ENCODE results near the gene MRS2. TPM values are rescaled to one million over a fixed set of nuclear protein-coding genes. Genes with fewer than 3 reads are reported as not detected.

Gene MRS2
- total and polyA plus RNA-seq, 2 donors (not counting 3 experiments of a cell fraction or from before 2014, with no cell fraction given), result 12.1 to 21.1 TPM

GRCh38 chr6:24391208-24391607 is 11.5 kb upstream of the MRS2 start:
- no peaks in the 10 kb centered on the region for H3K9me3 ChIP-seq (replicated peaks; ENCODE audit: control insufficient read depth, insufficient read depth, low read length)
- no peaks in the 10 kb centered on the region for H4K20me1 ChIP-seq (replicated peaks; ENCODE audit: control insufficient read depth, extremely low read depth, insufficient read depth, low read length)
- no peak for DNase-seq (ENCODE audit: low read depth, low spot score)
- H3K27me3 ChIP-seq (ENCODE audit: control insufficient read depth in 2 of 2, insufficient read depth in 2 of 2, low read length in 2 of 2), result no peaks in the 10 kb centered on the region
- ChIA-PET CTCF (interaction anchor here (2.3 kb wide), 1 partner anchor 108 kb away, joined by 7 read pairs; no protein-coding TSS in a partner anchor), POLR2A (no interaction called here)
- H2AFZ ChIP-seq (ENCODE audit: low read depth, low read length), result no peak overlapping the region
- H3K4me1 ChIP-seq (ENCODE audit: control insufficient read depth, extremely low read depth, insufficient read depth, low read length), result no peaks in the 10 kb centered on the region
- no peak overlapping the region for H3K4me3 ChIP-seq (replicated peaks in 1 of 3; ENCODE audit: insufficient read depth in 1 of 3, low read depth in 1 of 3, low read length in 3 of 3)
- dilution Hi-C loops (cut with MboI; ENCODE audit: extremely low pct_ligation_motif_present, low sequenced_read_pairs) (no loop called here), intact Hi-C loops (cut with micrococcal nuclease) (no loop called here)
- no peak overlapping the region for H3K27ac ChIP-seq (ENCODE audit: insufficient read depth, low read depth, low read length)
- no TSS peak for BruUV-seq (replicated peaks)
- H3K9me1 ChIP-seq (replicated peaks; ENCODE audit: control insufficient read depth, extremely low read depth, insufficient read depth, low read length), result no peaks in the 10 kb centered on the region
- TF ChIP-seq FOS (IDR thresholded peaks at IDR 0.05; ENCODE audit: borderline replicate concordance, insufficient read depth, low read length) (no peak), JUN (IDR thresholded peaks at IDR 0.05; ENCODE audit: borderline replicate concordance, insufficient read depth, insufficient read length, low read depth) (no peak)
- H3K4me2 ChIP-seq (ENCODE audit: insufficient read depth, low read length), result no peak overlapping the region
- H3K36me3 ChIP-seq (ENCODE audit: control insufficient read depth in 2 of 2, extremely low read depth in 1 of 2, insufficient read depth in 2 of 2, low read length in 2 of 2), result no peaks in the 10 kb centered on the region
- H3K9ac ChIP-seq (replicated peaks; ENCODE audit: extremely low read depth, insufficient read depth, low read length), result no peak overlapping the region
- no peaks in the 10 kb centered on the region for H3K79me2 ChIP-seq (ENCODE audit: control insufficient read depth, insufficient read depth, low read length)
- no peak for FAIRE-seq

DNA sequence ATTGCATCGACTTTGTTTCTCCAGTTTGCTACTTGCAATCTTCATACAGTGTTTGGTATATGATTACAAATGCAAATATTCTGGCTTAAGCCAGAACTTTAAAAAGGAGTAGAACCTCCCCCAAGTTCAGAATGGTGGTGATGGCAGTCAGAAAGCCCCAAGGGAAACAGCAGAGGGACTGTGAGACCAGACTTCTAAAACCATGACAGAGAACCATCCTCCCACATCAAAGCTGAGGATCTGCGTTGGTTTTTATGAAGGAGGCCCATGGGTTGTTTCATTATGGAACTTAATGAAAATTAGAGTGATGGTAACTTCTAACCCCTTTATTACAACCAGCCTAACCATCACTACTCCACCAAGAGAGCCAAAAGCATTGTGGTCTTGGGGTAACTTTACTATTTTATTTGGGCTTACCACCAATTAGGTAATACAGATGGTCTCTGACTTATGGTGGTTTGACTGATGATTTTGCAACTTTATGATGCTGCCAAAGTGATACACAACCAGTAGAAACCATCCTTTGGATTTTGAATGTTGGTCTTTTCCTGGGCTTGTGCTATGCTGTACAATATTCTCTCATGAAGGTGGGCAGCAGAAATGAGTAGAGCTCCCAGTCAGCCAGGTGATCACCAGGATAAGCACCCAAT is 10.9 kb upstream of the MRS2 start:
- H2AFZ ChIP-seq (ENCODE audit: low read depth, low read length), result no peak overlapping the region
- H3K4me2 ChIP-seq (ENCODE audit: insufficient read depth, low read length), result no peak overlapping the region
- POLR2A ChIA-PET, result no interaction called here
- BruUV-seq (replicated peaks), result no TSS peak
- H3K9ac ChIP-seq (replicated peaks; ENCODE audit: extremely low read depth, insufficient read depth, low read length), result no peak overlapping the region
- FAIRE-seq, result no peak
- no peak for DNase-seq (ENCODE audit: low read depth, low spot score)
- H3K9me1 ChIP-seq (replicated peaks; ENCODE audit: control insufficient read depth, extremely low read depth, insufficient read depth, low read length), result no peaks in the 10 kb centered on the region
- H3K4me3 ChIP-seq (replicated peaks in 1 of 3; ENCODE audit: insufficient read depth in 1 of 3, low read depth in 1 of 3, low read length in 3 of 3), result no peak overlapping the region
- no peaks in the 10 kb centered on the region for H3K27me3 ChIP-seq (ENCODE audit: control insufficient read depth in 2 of 2, insufficient read depth in 2 of 2, low read length in 2 of 2)
- intact Hi-C loops (cut with micrococcal nuclease), result no loop called here
- no peaks in the 10 kb centered on the region for H3K79me2 ChIP-seq (ENCODE audit: control insufficient read depth, insufficient read depth, low read length)
- no peaks in the 10 kb centered on the region for H3K4me1 ChIP-seq (ENCODE audit: control insufficient read depth, extremely low read depth, insufficient read depth, low read length)
- H4K20me1 ChIP-seq (replicated peaks; ENCODE audit: control insufficient read depth, extremely low read depth, insufficient read depth, low read length), result no peaks in the 10 kb centered on the region
- H3K36me3 ChIP-seq (ENCODE audit: control insufficient read depth in 2 of 2, extremely low read depth in 1 of 2, insufficient read depth in 2 of 2, low read length in 2 of 2), result no peaks in the 10 kb centered on the region
- H3K27ac ChIP-seq (ENCODE audit: insufficient read depth, low read depth, low read length), result no peak overlapping the region
- no peaks in the 10 kb centered on the region for H3K9me3 ChIP-seq (replicated peaks; ENCODE audit: control insufficient read depth, insufficient read depth, low read length)
- CTCF ChIA-PET, result interaction anchor here (1.2 to 2.3 kb wide), 2 partner anchors 10 to 109 kb away, joined by 3 to 7 read pairs; no protein-coding TSS in a partner anchor
- TF ChIP-seq FOS (IDR thresholded peaks at IDR 0.05; ENCODE audit: borderline replicate concordance, insufficient read depth, low read length), result no peak
- no peak for TF ChIP-seq GATA2 (IDR thresholded peaks at IDR 0.05; ENCODE audit: insufficient read depth, insufficient read length, low read depth, low read length)
- no peak for TF ChIP-seq JUN (IDR thresholded peaks at IDR 0.05; ENCODE audit: borderline replicate concordance, insufficient read depth, insufficient read length, low read depth)
- no peak for TF ChIP-seq POLR2A (IDR thresholded peaks at IDR 0.05; ENCODE audit: low read depth, low read length)
- TF ChIP-seq CTCF (IDR thresholded peaks at IDR 0.05; ENCODE audit: extremely low read depth in 1 of 2, insufficient read depth in 1 of 2, low read depth in 1 of 2, low read length in 2 of 2), result no peak
- TF ChIP-seq MYC (IDR thresholded peaks at IDR 0.05; ENCODE audit: low read depth, low read length), result no peak
- no peak for TF ChIP-seq POLR2AphosphoS5 (IDR thresholded peaks at IDR 0.05; ENCODE audit: insufficient read depth, low read depth, low read length)
- no peak for TF ChIP-seq EZH2 (IDR thresholded peaks at IDR 0.05; ENCODE audit: borderline replicate concordance, low read depth, low read length, severe bottlenecking)
- TF ChIP-seq MAX (IDR thresholded peaks at IDR 0.05; ENCODE audit: insufficient read depth, insufficient read length), result no peak
- dilution Hi-C loops (cut with MboI; ENCODE audit: extremely low pct_ligation_motif_present, low sequenced_read_pairs), result no loop called here
